ENCODE data around the gene KLK15. TPM values are rescaled to one million over a fixed set of nuclear protein-coding genes. Genes with fewer than 3 reads are reported as not detected.
"Not testable (repeated sequence)": the region's sequence is repeated elsewhere in the genome, so short reads cannot be mapped to it uniquely, and the experiment has no call there.

KLK15 gene
- total and polyA plus RNA-seq, 2 experiments from 2014 or later, result not detected

DNA sequence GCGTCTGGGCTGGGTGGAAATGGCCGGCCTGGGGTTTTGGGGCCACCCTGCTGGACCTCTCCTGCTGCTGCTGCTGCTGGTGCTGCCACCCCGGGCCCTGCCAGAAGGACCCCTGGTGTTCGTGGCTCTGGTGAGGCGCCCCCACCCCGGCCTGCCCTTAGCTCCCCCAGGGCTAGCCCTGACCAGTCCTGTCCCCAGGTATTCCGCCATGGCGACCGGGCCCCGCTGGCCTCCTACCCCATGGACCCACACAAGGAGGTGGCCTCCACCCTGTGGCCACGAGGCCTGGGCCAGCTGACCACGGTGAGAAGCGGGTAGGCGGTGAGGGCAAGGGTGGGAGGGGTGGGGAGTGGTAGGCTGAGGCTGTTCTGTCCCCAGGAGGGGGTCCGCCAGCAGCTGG, 43.0 kb downstream of the KLK15 start, which contains the start of gene ACP4:
TSS of gene ACP4 (plus strand) at position 20 of the 400 bp plus-strand sequence. CDS start at position 20, 0 bp downstream.
- no peak for DNase-seq (ENCODE audit: low read depth in 1 of 2, low spot score in 1 of 2)
- TF ChIP-seq, protein P1, sequence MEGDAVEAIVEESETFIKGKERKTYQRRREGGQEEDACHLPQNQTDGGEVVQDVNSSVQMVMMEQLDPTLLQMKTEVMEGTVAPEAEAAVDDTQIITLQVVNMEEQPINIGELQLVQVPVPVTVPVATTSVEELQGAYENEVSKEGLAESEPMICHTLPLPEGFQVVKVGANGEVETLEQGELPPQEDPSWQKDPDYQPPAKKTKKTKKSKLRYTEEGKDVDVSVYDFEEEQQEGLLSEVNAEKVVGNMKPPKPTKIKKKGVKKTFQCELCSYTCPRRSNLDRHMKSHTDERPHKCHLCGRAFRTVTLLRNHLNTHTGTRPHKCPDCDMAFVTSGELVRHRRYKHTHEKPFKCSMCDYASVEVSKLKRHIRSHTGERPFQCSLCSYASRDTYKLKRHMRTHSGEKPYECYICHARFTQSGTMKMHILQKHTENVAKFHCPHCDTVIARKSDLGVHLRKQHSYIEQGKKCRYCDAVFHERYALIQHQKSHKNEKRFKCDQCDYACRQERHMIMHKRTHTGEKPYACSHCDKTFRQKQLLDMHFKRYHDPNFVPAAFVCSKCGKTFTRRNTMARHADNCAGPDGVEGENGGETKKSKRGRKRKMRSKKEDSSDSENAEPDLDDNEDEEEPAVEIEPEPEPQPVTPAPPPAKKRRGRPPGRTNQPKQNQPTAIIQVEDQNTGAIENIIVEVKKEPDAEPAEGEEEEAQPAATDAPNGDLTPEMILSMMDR (IDR thresholded peaks at IDR 0.05; ENCODE audit: low read depth, low read length), result no peak
- no peak within 1 kb of the TSS for H3K4me3 ChIP-seq
- H3K4me1 ChIP-seq (ENCODE audit: low read depth), result no peaks in the 10 kb centered on the region
- H3K27me3 ChIP-seq, result no peaks in the 10 kb centered on the region
- H3K36me3 ChIP-seq, result no peaks in the 10 kb centered on the region
- no peaks in the 10 kb centered on the region for H3K9me3 ChIP-seq (ENCODE audit: low read depth)
- H3K27ac ChIP-seq, result no peak within 1 kb of the TSS

DNA sequence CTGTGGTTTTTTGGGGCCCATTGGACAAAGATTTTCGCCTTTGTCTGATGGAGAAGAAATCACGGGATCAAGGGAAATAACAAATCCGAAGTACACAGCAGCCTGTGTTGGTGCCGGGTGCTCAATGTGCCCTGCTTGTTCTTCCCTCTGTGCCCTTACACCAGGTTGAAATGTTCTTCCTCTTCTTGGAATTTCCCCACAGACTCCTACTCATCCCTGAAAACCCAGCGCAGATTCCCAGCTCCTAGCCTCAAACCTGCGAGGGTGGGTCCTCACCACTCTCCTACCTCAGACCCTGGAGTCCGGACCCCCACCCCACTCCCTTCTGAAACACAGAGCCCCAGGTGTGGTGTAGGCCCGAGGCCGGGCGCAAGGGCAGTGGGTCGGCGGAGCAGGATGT, 48.0 kb downstream of the KLK15 start:
- Histone ChIP-seq H3K9me3 (ENCODE audit: low read depth) (no peaks in the 10 kb centered on the region), H3K36me3 (no peaks in the 10 kb centered on the region), H3K4me3 (no peak overlapping the region), H3K27me3 (peaks cover 11% of the 10 kb centered on the region), H3K4me1 (ENCODE audit: low read depth) (no peaks in the 10 kb centered on the region), H3K27ac (no peak overlapping the region)
- DNase-seq (ENCODE audit: low read depth in 1 of 2, low spot score in 1 of 2), result no peak
- TF ChIP-seq, protein P1 (IDR thresholded peaks at IDR 0.05; ENCODE audit: low read depth, low read length), result no peak

DNA sequence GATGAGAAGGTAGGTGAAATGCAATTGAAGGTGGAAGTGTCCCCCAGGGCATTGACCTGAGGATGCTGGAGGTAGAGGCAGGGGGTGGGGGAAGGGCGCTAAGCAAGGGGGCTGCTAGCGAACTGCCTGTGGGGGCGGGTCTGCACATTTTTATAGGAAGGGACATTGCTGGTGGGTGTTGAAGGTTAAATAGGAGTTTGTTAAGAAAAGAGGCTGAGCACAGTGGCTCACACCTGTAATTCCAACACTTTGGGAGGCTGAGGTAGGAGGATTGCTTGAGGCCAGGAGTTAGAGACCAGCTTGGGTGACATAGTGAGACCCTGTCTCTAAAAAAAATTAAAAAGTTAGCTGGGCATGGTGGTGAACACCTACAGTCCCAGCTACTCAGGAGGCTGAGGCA, 48.7 kb downstream of the KLK15 start:
- Histone ChIP-seq H3K9me3 (ENCODE audit: low read depth) (no peaks in the 10 kb centered on the region), H3K4me3 (no peak overlapping the region), H3K4me1 (ENCODE audit: low read depth) (no peaks in the 10 kb centered on the region), H3K27ac (no peak overlapping the region), H3K27me3 (peaks cover 17% of the 10 kb centered on the region), H3K36me3 (no peaks in the 10 kb centered on the region)
- no peak for DNase-seq (ENCODE audit: low read depth in 1 of 2, low spot score in 1 of 2)
- TF ChIP-seq, protein P1 (IDR thresholded peaks at IDR 0.05; ENCODE audit: low read depth, low read length), result no peak

DNA sequence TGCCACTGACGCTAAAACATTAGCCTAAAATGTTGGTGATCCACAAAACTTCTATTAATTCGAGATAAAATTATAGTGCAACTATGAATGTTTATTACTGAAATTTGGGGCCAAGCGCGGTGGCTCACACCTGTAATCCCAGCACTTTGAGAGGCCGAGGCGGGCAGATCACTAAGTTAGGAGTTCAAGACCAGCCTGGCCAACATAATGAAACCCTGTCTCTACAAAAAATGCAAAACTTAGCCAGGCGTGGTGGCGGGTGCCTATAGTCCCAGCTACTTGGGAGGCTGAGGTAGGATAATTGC, 49.6 kb downstream of the KLK15 start:
- not testable (repeated sequence) for DNase-seq (ENCODE audit: low read depth in 1 of 2, low spot score in 1 of 2); H3K4me1 ChIP-seq (ENCODE audit: low read depth); H3K27ac ChIP-seq; H3K4me3 ChIP-seq; H3K36me3 ChIP-seq; H3K9me3 ChIP-seq (ENCODE audit: low read depth)
- peaks cover 26% of the 10 kb centered on the region for H3K27me3 ChIP-seq

DNA sequence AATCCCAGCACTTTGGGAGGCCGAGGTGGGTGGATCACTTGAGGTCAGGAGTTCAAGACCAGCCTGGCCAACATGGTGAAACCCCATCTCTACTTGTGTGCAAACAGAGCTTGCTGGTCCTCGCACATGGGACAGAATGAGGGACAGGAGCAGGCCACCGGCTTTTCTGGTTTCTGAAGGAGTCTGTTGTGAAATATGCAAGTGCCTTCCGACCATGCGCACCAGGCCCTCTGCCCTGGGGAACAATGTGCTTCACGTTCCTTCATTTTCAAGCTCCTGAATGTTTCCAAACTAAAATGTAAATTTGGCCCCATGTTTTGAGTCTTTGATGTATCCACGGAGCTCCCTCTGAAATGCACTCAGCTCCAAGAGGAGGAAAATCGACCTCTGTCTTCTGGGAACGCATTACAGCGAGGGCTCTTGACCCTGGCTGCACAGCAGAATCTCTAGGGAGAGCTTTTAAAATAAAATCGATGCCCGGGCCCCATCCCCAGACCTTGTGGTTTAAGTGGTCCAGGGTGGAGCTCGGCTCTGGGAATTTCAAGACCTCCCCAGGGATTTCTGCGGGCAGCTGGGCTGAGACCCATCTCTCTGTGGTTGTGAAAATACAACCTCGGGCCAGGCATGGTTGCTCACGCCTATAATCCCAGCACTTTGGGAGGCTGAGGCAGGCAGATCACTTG, 52.5 kb downstream of the KLK15 start:
- Histone ChIP-seq H3K36me3 (no peaks in the 10 kb centered on the region), H3K27me3 (peaks cover 54% of the 10 kb centered on the region), H3K4me3 (no peak overlapping the region), H3K9me3 (ENCODE audit: low read depth) (no peaks in the 10 kb centered on the region), H3K4me1 (ENCODE audit: low read depth) (no peaks in the 10 kb centered on the region), H3K27ac (no peak overlapping the region)
- DNase-seq (ENCODE audit: low read depth in 1 of 2, low spot score in 1 of 2), result no peak
- TF ChIP-seq, protein P1 (IDR thresholded peaks at IDR 0.05; ENCODE audit: low read depth, low read length), result no peak

DNA sequence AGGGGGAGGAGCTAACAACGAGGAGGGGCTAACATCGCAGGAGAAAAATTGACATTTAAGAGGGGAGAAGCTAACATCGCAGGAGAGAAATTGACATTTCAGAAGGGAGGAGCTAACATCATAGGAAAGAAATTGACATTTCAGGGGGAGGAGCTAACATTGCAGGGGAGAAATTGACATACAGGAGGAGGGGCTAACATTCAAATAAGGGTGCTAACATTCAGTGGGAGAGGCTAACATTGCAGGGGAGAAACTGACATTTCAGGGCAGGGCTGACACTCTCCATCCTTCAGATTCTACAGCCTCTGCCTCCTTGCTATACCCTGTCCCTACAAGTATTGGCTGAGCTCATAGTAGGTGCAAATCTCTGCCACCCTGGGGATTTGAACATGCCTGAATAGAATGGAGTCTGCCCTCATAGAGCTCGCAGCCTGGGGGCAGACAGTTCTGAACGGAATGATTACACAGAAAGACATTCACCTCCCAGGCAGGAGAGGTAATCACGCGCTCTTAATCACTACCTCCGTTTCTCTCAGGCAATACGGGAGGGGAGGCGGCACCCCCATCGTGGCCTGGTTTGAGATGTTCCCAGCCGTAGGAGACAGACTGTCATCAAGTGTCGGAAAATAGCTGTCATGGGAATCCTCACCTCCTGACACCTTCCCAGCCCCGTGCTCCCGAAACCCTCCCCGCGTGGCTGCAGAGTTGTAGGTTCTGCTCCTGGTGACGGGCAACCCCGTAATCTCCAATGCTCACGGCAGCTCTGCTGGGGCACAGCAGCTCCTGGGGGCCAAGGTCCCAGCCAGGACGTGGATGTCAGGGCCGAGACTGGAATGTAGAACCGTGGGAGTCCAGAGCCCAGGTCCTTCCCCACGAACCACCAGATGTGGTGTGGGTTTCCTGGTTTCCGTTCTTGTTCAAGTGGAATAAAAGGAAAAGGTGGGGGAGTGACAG, 53.6 kb downstream of the KLK15 start:
- Histone ChIP-seq H3K4me1 (ENCODE audit: low read depth) (no peaks in the 10 kb centered on the region), H3K4me3 (no peak overlapping the region), H3K9me3 (ENCODE audit: low read depth) (no peaks in the 10 kb centered on the region), H3K27me3 (peaks cover 63% of the 10 kb centered on the region), H3K27ac (no peak overlapping the region), H3K36me3 (no peaks in the 10 kb centered on the region)
- DNase-seq (ENCODE audit: low read depth in 1 of 2, low spot score in 1 of 2), result no peak
- TF ChIP-seq, protein P1 (IDR thresholded peaks at IDR 0.05; ENCODE audit: low read depth, low read length), result no peak
